Activated CD8-positive, alpha-beta T cell treated with anti-CD3 and anti-CD28 coated beads for 36 hours (primary cell): ENCODE results near the gene ADCY9. TPM values are rescaled to one million over a fixed set of nuclear protein-coding genes. Genes with fewer than 3 reads are reported as not detected.
"Not testable (repeated sequence)": the region's sequence is repeated elsewhere in the genome, so short reads cannot be mapped to it uniquely, and the experiment has no call there.

Source experiments
- ATAC-seq: fragments of 200-7000 bp; cut with Tn5 transposase; one replicate; pipeline ENCODE4 v1.10.0; 2021; ENCODE audit warnings: mild to moderate bottlenecking, moderate library complexity
- CTCF ChIA-PET: fragments of 350-600 bp; sonication (Branson Sonifier 250); formaldehyde crosslinking; loops from one replicate; lab custom pipeline; 2021; ENCODE audit warnings: antibody characterized with exemption; lab: Charles Lee
- POLR2A ChIA-PET: fragments of 350-600 bp; sonication (Branson Sonifier 250); formaldehyde crosslinking; loops from one replicate; lab custom pipeline; 2021; ENCODE audit warnings: antibody characterized with exemption; lab: Charles Lee
- DNase-seq: peaks from one replicate; pipeline ENCODE4 v3.0.0-alpha.2; 2020
- H3K27ac Mint-ChIP-seq: one replicate; pipeline ENCODE4 v1.8.0; 2021; ENCODE audit warnings: mild to moderate bottlenecking, mixed read lengths
- H3K27me3 Mint-ChIP-seq: one replicate; pipeline ENCODE4 v1.8.0; 2021; ENCODE audit warnings: mixed read lengths
- H3K36me3 Mint-ChIP-seq: one replicate; pipeline ENCODE4 v1.8.0; 2021; ENCODE audit warnings: low read depth, mixed read lengths
- H3K4me1 Mint-ChIP-seq: one replicate; pipeline ENCODE4 v1.8.0; 2021; ENCODE audit warnings: low read depth, mixed read lengths
- H3K4me3 Mint-ChIP-seq: one replicate; pipeline ENCODE4 v1.8.0; 2021; ENCODE audit warnings: mild to moderate bottlenecking, moderate library complexity, mixed read lengths
- H3K9me3 Mint-ChIP-seq: one replicate; pipeline ENCODE4 v1.8.0; 2021; ENCODE audit warnings: mixed read lengths
- intact Hi-C: fragments of 100-400 bp; cut with micrococcal nuclease; formaldehyde crosslinking; loops from one replicate; pipeline ENCODE4 v1.10.0; 2022
- total RNA-seq, 2 experiments: library from RNA; stranded (reverse); gene quantifications; one replicate each; pipeline ENCODE4 v1.2.3, GENCODE V29; 2021
- TF ChIP-seq, protein P1 (sequence below): fragments of 200-600 bp; IDR thresholded peaks from one replicate; pipeline ENCODE4 v1.8.0; 2022; ENCODE audit warnings: antibody characterized with exemption, mild to moderate bottlenecking

The ADCY9 gene
- total RNA-seq, 2 experiments from 2014 or later, result 4.1 to 4.8 TPM

DNA sequence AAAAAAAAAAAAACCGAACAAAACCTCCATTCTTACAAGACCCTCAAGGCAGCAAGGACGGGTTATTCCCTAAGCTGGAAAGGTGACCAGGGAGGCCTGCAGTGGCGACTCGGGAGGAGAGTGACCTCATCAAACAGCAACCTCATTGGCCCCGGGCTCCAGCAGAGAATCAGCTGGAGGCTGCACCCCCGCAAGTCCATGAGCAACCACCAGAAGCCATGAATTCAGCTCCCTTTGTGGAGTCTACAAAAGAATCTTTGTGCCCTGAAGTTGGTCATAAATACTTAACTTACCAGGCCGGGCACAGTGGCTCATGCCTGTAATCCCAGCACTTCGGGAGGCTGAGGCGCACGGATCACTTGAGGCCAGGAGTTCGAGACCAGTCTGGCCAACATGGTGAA lies 154.8 kb downstream of the ADCY9 start:
- Mint-ChIP-seq H3K27ac (no peak overlapping the region), H3K4me3 (no peak overlapping the region), H3K4me1 (peaks cover 21% of the 10 kb centered on the region), H3K36me3 (peaks cover 5% of the 10 kb centered on the region), H3K9me3 (peaks cover 1% of the 10 kb centered on the region), H3K27me3 (peaks cover 7% of the 10 kb centered on the region)
- intact Hi-C loops, result no loop called here
- ATAC-seq, result no peak
- ChIA-PET POLR2A (no interaction called here), CTCF (interaction anchor here (0.6 to 0.8 kb wide), 2 partner anchors 292 to 335 kb away, joined by 3 to 4 read pairs; no protein-coding TSS in a partner anchor)
- no peak for DNase-seq
- TF ChIP-seq, protein P1, sequence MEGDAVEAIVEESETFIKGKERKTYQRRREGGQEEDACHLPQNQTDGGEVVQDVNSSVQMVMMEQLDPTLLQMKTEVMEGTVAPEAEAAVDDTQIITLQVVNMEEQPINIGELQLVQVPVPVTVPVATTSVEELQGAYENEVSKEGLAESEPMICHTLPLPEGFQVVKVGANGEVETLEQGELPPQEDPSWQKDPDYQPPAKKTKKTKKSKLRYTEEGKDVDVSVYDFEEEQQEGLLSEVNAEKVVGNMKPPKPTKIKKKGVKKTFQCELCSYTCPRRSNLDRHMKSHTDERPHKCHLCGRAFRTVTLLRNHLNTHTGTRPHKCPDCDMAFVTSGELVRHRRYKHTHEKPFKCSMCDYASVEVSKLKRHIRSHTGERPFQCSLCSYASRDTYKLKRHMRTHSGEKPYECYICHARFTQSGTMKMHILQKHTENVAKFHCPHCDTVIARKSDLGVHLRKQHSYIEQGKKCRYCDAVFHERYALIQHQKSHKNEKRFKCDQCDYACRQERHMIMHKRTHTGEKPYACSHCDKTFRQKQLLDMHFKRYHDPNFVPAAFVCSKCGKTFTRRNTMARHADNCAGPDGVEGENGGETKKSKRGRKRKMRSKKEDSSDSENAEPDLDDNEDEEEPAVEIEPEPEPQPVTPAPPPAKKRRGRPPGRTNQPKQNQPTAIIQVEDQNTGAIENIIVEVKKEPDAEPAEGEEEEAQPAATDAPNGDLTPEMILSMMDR, result no peak

DNA sequence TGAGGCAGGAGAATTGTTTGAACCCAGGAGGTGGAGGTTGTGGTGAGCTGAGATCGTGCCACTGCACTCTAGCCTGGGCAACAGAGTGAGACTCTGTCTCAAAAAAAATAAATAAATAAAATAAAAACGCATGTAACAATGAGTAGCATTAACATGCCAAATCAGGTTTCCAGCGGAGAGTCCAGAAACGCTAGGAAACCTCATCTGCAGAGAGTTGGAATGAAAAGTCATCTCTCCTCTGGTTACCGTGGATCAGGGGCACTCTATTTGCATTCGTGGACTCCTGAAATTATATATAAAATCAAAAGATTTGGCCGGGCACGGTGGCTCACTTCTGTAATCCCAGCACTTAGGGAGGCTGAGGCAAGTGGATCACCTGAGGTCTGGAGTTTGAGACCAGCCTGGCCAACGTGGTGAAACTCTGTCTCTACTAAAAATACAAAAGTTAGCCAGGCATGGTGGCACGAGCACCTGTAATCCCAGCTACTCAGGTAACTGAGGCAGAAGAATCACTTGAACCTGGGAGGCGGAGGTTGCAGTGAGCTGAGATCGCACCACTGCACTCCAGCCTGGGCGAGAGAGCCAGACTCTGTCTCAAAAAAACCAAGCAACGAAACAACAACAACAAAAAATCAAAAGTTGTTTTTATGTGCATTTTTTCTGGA lies 156.2 kb downstream of the ADCY9 start:
- Mint-ChIP-seq H3K27me3 (peaks cover 13% of the 10 kb centered on the region), H3K4me1 (peaks cover 21% of the 10 kb centered on the region), H3K4me3 (peak overlapping the region; percentile 66)
- CTCF ChIA-PET, result interaction anchor here (1.2 kb wide), 1 partner anchor 22 kb away, joined by 3 read pairs; no protein-coding TSS in a partner anchor
- H3K9me3 Mint-ChIP-seq, H3K36me3 Mint-ChIP-seq, H3K27ac Mint-ChIP-seq, POLR2A ChIA-PET, DNase-seq, intact Hi-C loops, ATAC-seq: not testable (repeated sequence)

DNA sequence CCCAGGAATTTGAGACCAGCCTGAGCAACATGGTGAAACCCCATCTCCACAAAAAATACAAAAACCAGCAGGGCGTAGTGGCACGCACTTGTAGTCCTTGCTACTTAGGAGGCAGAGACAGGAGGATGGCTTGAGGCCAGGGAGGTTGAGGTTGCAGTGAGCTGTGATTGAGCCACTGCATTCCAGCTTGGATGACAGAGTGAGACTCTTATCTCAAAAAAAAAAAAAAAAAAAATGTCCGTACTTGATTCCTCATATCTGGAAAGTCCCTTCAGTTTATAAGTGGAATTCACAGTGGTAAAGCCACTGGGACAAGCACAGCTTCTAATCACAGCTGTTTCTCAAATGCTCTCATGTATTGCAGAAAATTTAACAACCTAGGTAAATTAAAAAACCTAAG lies 157.1 kb downstream of the ADCY9 start:
- intact Hi-C loops, result no loop called here
- Mint-ChIP-seq H3K4me3 (no peak overlapping the region), H3K27ac (no peak overlapping the region), H3K4me1 (peaks cover 21% of the 10 kb centered on the region), H3K36me3 (no peaks in the 10 kb centered on the region), H3K9me3 (peaks cover 1% of the 10 kb centered on the region), H3K27me3 (peaks cover 20% of the 10 kb centered on the region)
- no peak for DNase-seq
- ATAC-seq, result no peak
- CTCF ChIA-PET, result interaction anchor here (1.2 kb wide), 1 partner anchor 21 kb away, joined by 3 read pairs; no protein-coding TSS in a partner anchor
- TF ChIP-seq, protein P1, result no peak
- POLR2A ChIA-PET, result no interaction called here

DNA sequence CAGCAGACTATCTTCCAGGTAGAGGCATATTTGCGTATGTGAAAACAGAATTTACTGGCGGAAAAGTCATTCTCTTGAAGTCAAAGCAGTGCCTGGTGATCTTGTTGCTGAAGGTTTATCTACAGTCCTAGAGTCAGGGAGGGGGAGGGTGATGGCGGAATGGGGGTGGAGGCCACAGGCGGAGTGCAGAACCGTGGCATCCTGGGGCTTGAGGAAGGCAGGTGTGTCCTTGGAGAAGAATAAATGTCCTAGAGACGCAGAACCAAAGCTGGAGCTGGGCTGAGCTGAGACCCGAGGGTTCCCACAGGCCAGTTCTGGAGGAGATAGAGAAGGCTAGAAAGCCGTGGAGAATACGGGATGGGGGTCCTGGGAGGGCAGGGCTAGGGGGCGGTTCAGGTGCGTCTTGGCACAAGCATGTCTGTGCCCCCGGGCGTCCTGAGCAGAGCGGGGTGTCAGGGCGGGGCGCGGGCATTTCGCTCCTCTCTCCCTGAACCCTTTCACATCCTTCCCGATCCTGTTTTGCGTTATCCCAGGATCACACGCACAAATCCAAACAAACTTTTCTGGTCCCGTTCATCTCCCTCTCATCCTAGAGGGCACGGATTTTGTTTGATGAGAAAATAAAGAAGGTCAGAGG lies 158.8 kb downstream of the ADCY9 start:
- H3K4me1 Mint-ChIP-seq, result peaks cover 11% of the 10 kb centered on the region
- ATAC-seq, result no peak
- no peak overlapping the region for H3K4me3 Mint-ChIP-seq
- H3K9me3 Mint-ChIP-seq, result no peaks in the 10 kb centered on the region
- intact Hi-C loops, result no loop called here
- ChIA-PET POLR2A (no interaction called here), CTCF (interaction anchor here (1.4 kb wide), 1 partner anchor 296 kb away, joined by 3 read pairs; no protein-coding TSS in a partner anchor)
- no peaks in the 10 kb centered on the region for H3K36me3 Mint-ChIP-seq
- DNase-seq, result no peak
- TF ChIP-seq, protein P1, result no peak
- H3K27me3 Mint-ChIP-seq, result peaks cover 21% of the 10 kb centered on the region
- no peak overlapping the region for H3K27ac Mint-ChIP-seq

DNA sequence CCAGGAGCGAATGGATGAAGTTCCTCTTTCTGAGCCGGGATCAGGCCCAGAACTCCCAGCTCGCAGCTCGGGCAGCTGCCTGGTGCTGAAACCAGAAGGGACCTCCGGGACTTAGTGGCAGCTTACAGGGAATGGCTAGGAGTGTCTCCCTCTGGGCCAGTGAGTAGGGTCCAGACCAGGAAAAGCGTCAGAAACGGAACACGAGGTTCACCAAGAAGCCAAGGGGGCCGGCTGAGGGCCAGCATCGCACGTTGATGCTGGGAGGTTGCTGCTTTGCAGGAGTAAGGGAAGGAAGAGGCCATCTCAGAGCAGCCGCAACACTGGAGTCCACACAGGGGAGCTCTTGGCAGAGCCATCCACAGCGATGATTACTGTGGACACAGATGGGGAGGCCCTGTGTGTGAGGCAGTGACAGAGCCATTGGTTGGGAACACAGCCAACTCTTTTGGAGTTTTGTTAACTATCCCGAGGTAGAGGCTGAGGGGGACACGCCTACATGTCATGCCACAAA lies 161.8 kb downstream of the ADCY9 start:
- Mint-ChIP-seq H3K4me3 (no peak overlapping the region), H3K27me3 (peaks cover 23% of the 10 kb centered on the region), H3K27ac (no peak overlapping the region), H3K9me3 (no peaks in the 10 kb centered on the region), H3K4me1 (no peaks in the 10 kb centered on the region), H3K36me3 (no peaks in the 10 kb centered on the region)
- TF ChIP-seq, protein P1, result no peak
- ChIA-PET CTCF (interaction anchor here (1.2 kb wide), 1 partner anchor 16 kb away, joined by 4 read pairs; no protein-coding TSS in a partner anchor), POLR2A (no interaction called here)
- DNase-seq, result no peak
- no peak for ATAC-seq
- intact Hi-C loops, result no loop called here
